HG02943 (cell line): ENCODE measurements around the gene CCBE1.
"Not testable (repeated sequence)": the region's sequence is repeated elsewhere in the genome, so short reads cannot be mapped to it uniquely, and the experiment has no call there.

Experiments
- ATAC-seq: cut with Tn5 transposase; IDR thresholded peaks from one replicate; pipeline ENCODE4 v1.9.1; 2021; ENCODE audit warnings: mild to moderate bottlenecking, low read depth, moderate library complexity; ENCODE audit not compliant: unreplicated experiment

Gene CCBE1

GRCh38 chr18:59697236-59697932 is at the start of gene CCBE1:
Gene CCBE1 (minus strand): TSS chr18:59697423.
- ATAC-seq = no peak

DNA sequence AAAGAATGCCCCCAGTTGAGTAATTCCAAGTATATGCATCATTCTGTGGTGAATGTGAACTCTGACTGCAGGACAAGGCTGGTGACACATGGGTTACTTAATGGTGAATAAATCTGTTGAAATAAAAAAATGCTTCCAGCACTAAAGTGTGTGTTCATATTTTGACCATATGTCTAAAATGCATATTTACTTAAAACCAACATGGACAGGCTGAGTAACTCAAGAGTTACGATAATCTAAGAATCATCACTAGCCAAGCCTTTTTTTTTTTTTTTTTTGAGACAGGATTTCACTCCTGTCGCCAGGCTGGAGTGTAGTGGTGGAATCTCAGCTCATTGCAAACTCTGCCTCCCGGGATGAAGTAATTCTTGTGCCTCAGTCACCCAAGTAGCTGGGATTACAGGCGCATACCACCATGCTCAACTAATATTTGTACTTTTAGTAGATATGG is 47.1 kb upstream of the CCBE1 start:
- no peak for ATAC-seq

DNA sequence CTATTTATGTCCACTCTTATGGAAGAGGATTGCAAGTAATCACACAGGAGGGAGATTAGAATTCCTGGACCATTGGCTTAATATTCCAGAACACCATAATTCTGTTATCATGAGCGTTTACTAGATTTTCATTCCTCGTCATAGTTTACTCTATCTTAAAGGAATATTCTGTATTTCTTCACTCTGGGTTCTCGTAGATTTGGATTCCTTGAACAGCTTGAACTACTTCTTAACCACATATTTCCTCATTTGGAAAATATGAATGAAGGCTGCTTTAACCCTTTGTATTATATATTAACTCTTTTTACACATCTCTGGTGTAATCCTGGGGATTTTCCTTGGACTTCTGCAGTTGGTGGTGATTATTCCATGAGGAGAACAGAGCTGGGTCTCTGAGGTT is 46.3 kb upstream of the CCBE1 start:
- no peak for ATAC-seq

DNA sequence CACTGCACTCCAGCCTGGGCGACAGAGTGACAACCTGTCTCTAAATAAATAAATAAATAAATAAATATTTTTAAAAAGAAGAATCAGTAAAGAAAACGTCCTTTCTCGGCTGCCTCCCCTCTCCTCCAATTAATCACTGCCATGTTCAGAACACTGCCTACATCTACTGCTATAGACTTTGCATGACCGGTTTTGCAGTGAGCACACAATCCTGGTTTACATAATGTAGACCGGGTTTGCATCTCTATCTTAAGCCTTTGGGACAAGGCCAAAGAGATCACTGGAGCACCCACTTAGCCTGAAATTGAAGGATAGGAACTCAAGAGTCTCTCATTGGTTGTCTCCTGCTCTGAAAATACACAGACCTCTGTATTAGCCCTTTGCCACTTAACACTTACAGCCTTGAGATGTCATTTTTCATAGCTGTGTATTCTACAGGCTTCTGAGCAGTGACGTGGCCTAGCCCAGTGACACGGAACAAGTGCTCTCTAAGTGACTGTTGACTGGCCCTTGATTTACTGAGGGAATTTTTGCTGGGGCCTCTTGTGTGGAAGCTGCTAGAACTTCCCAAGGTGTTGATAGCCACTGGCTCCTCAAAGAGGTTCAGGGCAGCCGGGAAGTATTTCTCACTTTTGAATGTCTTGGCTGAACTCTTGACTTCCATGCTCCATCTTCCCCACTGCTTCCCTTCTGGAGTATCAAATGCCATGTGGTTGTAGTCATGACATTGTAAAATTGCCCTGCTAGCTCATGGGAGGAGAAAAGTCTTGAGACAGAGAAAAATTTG is 45.3 kb upstream of the CCBE1 start:
- ATAC-seq = no peak

- ATAC-seq = no peak
Observed at GRCh38 chr18:59740141-59740540, 42.9 kb upstream of the CCBE1 start.

- ATAC-seq = no peak
Observed at GRCh38 chr18:59737776-59738300, 40.6 kb upstream of the CCBE1 start.

- ATAC-seq = not testable (repeated sequence)
Observed at GRCh38 chr18:59737335-59737734, 40.1 kb upstream of the CCBE1 start.

DNA sequence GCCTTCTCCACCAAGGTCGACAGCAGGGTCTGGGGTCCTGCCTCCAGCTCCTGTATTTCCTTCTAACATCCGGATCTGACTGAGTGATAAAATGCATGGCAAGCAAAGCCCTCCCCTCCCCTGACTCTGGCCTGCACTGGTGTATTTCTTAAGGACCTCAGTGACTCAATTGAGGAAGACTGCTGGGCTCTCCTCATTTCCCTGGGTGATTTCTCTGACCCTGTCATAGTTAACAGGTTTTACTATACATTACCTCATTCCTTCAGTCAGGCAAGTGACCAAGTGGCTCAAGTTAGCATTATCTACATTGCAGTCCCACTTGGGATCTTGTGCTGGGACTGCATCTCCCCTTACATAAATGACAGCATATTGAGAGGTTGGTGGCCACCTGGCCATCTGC is 38.8 kb upstream of the CCBE1 start:
- ATAC-seq = no peak

- no peak for ATAC-seq
Observed at GRCh38 chr18:59735269-59735860, 38.1 kb upstream of the CCBE1 start.

DNA sequence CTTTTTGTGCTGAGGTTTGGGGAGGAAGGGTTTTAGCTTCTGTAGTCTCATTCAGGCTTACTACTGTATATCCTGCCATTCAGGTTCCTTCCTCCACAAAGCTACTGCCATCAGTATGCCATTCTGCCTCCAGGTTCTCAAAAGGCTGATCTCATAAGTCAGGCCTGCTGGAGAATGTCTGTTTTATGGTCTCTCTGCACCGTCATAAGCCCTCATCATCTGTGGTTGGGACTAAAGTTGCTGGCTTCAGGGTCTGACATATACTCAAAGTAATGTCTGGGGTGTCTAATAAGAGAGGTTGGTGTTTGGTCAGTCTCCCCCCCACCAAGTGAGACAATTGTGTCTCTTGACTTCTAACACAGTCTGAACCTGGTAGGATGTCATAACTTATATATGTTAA is 36.2 kb upstream of the CCBE1 start:
- ATAC-seq = no peak

GRCh38 chr18:59730896-59731295 is 33.7 kb upstream of the CCBE1 start:
- ATAC-seq = no peak

GRCh38 chr18:59729781-59730180 is 32.6 kb upstream of the CCBE1 start:
- no peak for ATAC-seq

- ATAC-seq = no peak
Observed at GRCh38 chr18:59728816-59729215, 31.6 kb upstream of the CCBE1 start.

DNA sequence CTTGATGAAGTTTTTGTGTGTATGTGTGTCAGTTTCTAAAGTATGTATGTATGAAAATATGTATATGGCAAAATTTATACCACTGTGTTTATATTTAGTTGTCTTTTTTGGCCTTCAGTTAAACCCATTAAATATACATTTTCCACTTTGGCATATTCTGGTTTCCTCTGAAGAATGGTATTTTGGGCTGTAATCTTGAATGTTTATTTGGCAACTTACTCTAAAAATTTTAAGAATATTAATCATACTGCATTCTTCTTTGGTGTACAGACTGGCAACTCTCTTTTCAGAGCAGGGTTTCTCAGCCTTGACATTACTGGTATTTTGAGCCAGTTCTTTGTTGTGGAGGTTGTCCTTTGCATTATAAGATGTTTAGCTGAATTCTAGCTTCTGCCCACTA is 27.9 kb upstream of the CCBE1 start:
- ATAC-seq = no peak

DNA sequence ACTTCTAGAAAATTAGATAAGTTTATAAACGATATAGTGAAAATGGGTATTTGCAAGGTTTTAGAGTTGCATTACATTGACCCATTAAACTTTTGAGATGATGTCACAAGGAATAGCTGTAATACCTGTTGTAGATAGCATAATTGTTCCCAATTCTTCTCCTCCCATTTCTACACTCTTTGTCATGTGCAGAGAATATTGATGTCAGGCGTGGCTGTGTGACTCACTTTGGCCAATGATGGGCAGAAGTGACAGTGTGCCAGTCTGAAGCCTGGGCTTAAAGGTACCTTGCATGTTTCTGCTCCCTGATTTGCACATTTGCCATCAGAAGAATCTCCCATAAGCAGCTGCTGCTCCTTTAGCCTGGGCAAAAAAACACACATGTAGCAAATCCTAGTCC is 26.9 kb upstream of the CCBE1 start:
- no peak for ATAC-seq

DNA sequence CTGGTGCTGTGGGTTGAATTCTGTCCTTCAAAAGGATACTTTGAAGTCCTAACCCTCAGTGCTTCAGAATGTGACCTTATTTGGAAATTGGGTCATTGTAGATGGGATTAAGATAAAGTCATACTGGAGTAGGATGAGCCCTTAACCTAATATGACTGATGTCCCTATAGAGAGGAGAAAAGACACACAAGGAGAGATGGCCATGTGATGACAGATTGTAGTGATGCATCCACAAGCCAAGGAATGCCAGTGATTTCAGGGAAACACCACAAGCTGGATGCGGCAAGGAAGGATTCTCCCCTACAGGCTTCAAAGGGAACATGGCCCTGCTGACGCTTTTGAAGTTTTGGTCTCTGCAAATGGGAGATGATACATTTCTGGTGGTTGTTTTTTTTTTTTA is 24.7 kb upstream of the CCBE1 start:
- ATAC-seq = no peak

GRCh38 chr18:59721211-59721610 is 24.0 kb upstream of the CCBE1 start:
- no peak for ATAC-seq

DNA sequence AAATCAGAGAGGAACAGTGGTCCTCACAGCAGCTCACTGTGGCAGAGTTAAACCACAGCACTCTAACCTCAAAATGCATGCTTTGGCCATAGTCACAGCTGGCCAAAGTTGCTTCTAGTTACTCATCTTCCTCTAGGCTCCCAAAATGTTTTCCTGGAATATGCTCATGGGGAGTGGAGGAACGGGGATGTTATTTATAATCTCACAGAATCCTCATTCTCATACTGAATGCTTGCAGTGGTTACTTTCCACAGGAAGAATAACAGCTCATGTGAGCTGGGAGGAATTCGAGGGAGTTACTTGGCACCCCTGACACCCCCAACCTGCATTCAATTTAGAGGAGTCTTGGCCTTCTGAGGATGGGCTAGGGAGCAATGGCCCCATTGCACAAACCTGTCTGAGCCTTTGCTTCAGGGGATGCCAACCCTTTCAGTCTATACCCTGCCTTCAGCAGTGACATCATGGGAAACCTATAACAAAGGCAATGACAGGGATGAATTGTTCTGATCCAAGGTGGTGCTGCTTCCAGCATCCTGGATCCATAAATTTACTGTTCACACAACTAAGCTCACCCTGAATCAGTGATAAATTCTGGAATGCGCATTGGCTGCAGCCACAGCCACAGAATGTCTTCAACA is 22.4 kb upstream of the CCBE1 start:
- no peak for ATAC-seq

DNA sequence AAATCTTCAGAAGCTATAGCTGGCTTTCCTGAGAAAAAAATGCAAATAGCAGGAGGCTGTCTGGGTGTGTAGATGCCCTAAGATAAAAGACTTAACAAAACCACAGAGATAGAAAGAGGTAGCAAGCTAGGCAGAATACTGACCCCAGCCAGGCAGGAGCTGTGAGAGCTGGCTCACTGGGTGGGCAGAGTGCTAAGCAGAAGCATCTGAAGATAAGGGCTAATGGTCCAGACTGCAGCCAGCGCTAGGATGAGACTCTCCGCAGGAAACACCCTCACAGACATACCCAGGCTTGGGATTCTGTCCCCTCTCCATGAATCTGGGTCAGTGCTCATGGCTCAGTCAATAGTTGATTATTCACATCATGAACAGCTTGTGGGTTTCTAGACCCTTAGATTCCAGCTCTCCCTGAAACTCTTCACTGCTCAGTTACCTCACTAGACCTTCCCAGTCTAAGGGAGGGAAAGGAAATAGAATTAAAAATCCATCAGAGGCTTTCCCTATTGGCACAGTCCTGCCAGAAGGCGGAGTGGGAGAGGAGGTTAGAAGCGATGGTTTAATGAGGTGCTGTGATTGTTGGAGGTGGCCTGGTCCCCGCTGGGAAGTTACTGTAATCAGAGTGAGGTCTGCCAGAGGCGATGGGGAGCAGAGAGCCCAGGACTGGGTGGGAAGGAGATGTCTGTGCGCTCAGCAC is 21.4 kb upstream of the CCBE1 start:
- ATAC-seq = no peak

DNA sequence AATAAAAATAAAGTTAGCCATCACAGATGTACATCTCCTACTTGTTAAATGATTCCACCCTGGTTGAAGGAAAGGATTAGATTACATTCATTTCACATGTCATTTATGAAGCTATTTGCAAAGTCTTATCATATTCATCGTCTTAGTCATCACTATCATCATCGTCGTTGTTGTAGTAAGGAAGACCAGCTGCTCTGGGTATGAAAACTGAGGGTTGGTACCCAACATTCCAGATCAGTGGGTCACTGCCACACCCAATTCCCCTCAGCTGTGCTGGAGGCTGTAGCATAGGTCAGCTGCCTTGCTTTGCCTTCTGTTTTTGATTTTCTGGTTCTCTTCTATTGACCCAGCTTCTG is 20.9 kb upstream of the CCBE1 start:
- no peak for ATAC-seq
